Midbrain (tissue), 1 donor: Measurements from ENCODE around the gene CCDC146.
"Not testable (repeated sequence)": the region's sequence is repeated elsewhere in the genome, so short reads cannot be mapped to it uniquely, and the experiment has no call there.

Experiments used
- DNase-seq: peaks from one replicate; lab custom pipeline; 2025; lab: John Stamatoyannopoulos, UW

CCDC146 gene

GRCh38 chr7:77202481-77202976, 80.1 kb downstream of the CCDC146 start:
- DNase-seq: no peak

DNA sequence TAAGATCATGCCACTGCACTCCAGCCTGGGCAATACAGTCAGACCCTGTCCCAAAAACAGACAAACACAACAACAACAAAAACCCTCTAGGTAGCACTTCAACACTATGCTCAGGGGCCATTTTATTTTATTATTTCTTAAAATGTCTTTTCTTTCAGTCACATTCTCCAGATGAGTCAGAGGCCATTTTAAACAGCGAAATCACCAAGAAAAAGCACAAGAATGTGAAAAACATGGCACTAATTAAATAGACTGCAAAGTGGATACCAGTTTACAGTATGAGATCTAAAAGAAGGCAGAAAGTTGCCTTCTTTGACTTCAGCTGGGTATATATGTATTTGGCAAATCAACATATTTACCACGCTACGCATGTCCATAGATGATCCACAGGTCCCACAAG, 83.3 kb downstream of the CCDC146 start:
- DNase-seq: no peak

DNA sequence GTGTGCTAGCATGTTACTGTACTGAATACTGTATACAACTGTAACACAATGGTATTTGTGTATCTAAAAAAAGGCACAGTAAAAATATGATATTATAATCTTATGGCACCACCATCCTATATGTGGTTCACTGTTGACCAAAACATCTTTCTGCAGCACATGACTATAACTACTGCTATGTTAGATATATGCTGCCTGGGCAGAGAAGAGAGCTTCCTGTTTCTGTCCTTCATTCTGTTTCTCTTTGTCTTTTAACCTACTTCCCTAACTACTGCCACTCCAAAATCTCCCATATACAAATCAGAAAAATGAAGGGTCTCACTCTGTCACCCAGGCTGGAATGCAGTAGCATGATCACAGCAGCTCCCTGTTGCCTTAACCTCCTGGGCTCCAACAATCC, 86.0 kb downstream of the CCDC146 start:
- DNase-seq: no peak

- no peak for DNase-seq
Observed at GRCh38 chr7:77209479-77210139, 87.2 kb downstream of the CCDC146 start.

DNA sequence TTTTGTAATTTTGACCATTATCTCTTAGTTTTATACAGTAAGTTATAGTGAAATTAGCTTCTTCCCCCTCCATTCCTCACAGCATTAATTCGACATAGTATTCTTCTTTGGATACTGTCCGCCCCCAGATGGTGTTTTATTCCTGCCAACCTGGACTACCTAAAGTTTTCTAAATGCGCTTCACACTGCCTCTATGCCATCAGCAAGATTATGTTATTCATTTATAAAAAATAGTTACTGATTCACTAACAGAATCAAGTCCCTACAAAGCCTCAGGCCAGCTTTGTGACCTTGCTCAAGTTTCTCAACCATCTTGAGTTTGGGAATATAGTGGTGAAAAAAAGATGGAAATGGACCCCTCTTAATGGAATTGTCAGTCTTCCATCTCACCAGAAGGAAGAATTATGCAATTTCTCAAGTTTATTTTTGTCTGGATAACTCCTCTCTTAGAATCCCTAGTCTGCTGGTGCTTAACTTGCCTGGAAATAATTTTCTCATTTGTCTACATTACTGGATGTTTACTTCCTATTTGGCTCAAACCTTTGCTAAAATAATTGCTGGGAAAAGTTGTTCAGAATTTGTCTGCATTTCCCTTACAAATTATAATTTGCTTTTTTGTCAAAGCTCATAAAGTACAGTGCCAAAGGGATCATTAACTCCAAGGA, 93.9 kb downstream of the CCDC146 start:
- DNase-seq: no peak

- no peak for DNase-seq
Observed at GRCh38 chr7:77217474-77218185, 95.2 kb downstream of the CCDC146 start.

- DNase-seq: not testable (repeated sequence)
Observed at GRCh38 chr7:77219701-77220331, 97.4 kb downstream of the CCDC146 start.

GRCh38 chr7:77222065-77222464, 99.7 kb downstream of the CCDC146 start:
- DNase-seq: no peak

- no peak for DNase-seq
Observed at GRCh38 chr7:77222819-77223218, 100.4 kb downstream of the CCDC146 start.

GRCh38 chr7:77223261-77223660, 100.8 kb downstream of the CCDC146 start:
- no peak for DNase-seq

- no peak for DNase-seq
Observed at GRCh38 chr7:77226357-77226839, 104.0 kb downstream of the CCDC146 start.

DNA sequence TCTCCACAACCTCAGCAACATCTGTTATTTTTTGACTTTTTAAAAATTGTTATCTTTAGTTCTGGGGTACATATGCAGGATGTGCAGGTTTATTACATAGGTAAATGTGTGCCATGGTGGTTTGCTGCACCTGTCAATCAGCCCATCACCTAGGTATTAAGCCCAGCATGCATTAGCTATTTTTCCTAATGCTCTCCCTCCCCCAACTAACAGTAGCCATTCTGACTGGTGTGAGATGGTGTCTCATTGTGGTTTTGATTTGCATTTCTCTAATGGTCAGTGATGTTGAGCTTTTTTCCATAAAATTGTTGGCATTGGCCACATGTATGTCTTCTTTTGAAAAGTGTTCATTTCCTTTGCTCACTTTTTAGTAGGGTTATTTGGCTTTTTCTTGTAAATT, 106.4 kb downstream of the CCDC146 start:
- DNase-seq: not testable (repeated sequence)

DNA sequence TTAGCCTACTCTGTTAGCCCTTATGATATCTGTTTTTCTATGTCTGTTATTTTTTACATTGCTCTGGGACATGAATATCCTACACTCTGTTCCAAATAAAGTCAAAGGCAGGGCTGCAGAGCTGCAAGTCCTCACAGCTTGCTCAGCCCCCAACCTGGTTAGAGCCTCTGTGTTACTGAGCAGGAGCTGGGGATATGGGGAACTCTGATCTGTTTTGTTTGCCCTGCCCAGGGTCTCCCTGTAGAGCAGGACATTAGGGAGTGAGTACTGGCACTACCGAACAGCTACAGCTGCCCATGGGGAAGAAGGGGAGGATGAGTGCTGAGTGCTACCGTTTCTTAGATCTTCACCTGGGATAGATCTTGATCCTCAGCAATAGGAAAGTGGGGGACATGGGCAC, 110.1 kb downstream of the CCDC146 start:
- no peak for DNase-seq

DNA sequence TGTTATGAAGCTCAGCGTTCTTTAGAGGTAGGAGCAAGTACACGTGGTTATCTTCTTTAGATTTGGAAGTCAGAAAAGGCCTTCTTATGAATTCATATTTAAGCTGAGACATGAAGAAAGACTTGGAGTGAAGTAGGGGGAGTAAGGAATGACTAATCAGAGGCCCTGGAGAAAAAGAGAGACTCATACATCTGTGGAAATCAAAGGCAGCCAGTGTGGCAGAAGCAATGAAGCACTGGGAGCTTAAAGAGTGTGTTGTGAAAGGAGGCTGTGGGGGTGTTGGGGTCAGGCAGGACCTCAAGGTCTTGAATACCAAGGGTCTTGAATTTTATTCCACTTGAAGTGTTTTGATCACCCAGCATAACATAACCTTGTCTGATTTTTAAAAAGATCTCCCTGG, 112.9 kb downstream of the CCDC146 start:
- no peak for DNase-seq

DNA sequence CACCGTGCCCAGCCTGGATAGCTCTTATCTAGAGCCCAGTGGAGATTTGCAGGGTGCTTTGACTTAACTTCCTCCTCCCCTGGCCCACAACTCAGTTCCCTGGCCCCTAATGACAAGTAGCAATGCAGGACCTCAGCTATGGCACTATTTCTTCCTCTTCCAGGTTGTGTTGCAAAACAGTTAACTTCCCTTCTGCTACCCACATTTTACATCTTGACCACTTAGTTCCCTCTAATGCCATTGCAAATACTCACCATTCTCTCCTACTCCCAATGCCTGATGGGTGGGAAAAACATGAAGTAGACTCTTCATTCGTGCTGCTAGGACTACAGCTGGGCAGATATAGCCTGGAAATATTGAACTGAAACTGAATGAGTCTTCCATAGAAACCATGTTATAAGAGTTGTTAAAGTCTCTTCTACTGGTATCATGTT, 116.3 kb downstream of the CCDC146 start:
- peak; percentile 34 for DNase-seq

- no peak for DNase-seq
Observed at GRCh38 chr7:77239471-77239870, 117.1 kb downstream of the CCDC146 start.

DNA sequence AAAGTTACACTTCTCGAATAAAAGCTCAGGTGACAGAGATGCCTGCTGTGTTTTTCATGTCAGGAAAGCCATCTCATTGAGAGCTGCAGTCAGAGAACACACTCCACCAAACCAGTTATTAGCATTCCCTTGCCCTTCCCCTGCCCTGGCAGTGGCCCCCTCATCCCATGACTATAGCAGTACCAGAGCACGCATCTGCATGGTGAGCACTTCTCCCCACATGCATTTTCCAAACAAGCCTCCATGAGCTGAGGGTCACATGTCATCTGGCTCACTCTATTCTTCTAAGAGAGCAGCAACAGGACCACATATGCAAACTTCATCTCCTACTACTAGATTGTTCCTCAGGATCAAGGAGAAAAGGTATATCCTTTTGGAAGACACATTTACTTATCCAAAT, 119.7 kb downstream of the CCDC146 start:
- DNase-seq: no peak

DNA sequence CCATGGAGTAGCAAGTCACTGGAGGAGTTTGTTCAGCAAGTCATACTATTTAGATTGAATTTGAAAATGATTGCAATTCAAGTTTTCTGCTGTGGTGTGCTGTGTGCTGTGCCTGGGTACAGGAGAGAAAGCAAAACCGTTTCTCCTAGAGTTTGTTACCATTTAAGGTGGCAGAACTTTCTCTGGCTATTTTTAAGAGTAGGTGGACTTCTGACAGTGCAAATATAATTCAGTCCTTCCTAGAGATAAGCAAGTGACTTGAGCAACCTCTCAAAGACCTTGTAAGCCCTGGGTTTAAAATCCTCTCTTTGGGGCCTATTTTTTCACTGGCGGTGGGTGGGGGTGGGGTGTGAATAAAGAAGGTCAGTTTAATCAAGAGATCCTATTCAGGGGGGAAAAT, 120.1 kb downstream of the CCDC146 start:
- no peak for DNase-seq

DNA sequence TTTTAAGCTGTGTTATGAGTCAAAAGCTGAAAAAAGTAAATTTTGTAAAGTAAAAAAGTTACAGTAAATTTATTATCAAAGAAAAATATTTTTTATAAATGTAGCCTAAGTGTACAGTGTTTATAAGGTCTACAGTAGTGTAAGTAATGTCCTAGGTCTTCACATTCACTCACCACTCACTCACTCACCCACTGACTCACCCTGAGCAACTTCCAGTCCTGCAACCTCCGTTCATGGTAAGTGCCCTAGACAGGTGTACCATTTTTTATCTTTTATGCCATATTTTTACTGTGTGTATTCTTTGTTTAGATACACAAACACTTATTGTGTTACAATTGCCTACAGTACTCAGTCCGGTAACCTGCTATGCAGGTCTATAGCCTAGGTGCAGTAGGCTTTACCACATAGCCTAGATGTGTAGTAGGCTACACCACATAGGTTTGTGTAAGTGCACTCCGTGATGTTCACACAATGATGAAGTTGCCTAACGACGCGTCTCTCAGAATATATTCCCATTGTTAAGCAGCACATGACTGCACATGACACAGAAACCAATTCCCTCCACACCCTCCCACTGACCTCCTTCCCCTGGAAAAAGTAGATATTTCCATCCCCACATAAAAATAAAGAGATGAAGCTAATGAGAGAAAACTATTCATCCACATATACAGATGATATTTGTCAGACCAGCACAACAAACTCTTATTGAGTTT, 122.0 kb downstream of the CCDC146 start:
- no peak for DNase-seq

GRCh38 chr7:77245015-77245755, 122.8 kb downstream of the CCDC146 start:
- no peak for DNase-seq
